Epithelial cell of proximal tubule (primary cell): Measurements from ENCODE around the gene EGLN1. TPM values are rescaled to one million over a fixed set of nuclear protein-coding genes. Genes with fewer than 3 reads are reported as not detected.
"Not testable (repeated sequence)": the region's sequence is repeated elsewhere in the genome, so short reads cannot be mapped to it uniquely, and the experiment has no call there.

Experiments
- DNase-seq: peaks from one replicate; pipeline ENCODE4 v3.0.0-alpha.2; 2011; ENCODE audit warnings: low read depth
- H3K4me3 ChIP-seq: 2 replicates; pipeline ENCODE4 v1.5.1; 2011; ENCODE audit warnings: low read depth, mild to moderate bottlenecking, low read length
- total RNA-seq: library from RNA; depleted of rRNA; stranded (reverse); fragments of >200 nt; gene quantifications from 2 replicates; pipeline ENCODE4 v1.2.3, GENCODE V29; 2015
- TF ChIP-seq, protein P1 (sequence below): conservative IDR thresholded peaks from 2 replicates; pipeline ENCODE4 v1.5.1; 2012; ENCODE audit warnings: low read depth, mild to moderate bottlenecking, low read length

EGLN1 gene
- total RNA-seq, result 34.5 and 38.6 TPM in 2 replicates

DNA sequence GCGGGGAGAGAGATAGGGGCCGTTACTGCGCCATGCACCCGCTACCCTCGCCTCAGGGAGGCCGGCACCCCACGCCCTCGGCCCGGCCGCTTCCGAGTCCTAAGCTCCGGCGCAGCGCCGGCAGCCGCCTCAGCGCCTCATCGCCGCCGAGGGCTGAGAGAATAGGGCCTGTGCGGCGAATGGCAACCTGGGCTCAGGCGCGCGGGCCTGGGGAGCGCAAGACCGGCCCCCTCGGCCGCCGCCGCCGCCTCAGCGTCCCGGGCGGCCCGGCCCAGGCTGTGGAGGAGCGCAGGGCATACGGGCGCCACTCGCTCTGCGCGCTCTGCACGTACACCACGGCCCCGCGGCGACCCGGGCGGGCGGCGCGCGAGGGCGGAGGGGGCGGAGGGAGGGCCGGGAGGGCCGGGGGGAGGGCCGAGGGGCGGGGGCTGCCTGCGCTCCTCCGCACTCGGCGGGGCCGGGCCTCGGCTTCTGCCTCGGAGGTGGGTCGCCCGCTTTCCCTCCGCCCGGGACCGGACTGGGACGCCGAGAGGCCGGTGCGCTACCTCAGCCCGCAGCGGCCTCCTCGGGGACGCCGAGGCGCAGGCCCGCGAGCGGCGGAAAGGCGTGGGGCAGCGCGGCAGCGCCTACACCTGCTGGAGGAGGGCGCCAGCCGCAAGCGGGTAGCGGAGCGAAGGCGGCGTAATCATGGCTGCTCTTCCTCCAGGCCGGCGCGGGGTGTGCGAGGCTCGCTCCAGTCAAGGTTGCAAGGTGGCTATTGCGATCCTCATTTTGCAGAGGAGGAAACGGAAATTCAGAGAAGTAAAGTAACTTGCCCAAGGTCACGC is at the start of gene EGLN1:
Gene EGLN1, minus strand, starts transcription at position 317 of the 827 bp plus-strand sequence. CDS start 399 bp downstream, outside the sequence.
- DNase-seq, result peak; percentile 70
- TF ChIP-seq, protein P1, sequence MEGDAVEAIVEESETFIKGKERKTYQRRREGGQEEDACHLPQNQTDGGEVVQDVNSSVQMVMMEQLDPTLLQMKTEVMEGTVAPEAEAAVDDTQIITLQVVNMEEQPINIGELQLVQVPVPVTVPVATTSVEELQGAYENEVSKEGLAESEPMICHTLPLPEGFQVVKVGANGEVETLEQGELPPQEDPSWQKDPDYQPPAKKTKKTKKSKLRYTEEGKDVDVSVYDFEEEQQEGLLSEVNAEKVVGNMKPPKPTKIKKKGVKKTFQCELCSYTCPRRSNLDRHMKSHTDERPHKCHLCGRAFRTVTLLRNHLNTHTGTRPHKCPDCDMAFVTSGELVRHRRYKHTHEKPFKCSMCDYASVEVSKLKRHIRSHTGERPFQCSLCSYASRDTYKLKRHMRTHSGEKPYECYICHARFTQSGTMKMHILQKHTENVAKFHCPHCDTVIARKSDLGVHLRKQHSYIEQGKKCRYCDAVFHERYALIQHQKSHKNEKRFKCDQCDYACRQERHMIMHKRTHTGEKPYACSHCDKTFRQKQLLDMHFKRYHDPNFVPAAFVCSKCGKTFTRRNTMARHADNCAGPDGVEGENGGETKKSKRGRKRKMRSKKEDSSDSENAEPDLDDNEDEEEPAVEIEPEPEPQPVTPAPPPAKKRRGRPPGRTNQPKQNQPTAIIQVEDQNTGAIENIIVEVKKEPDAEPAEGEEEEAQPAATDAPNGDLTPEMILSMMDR, result peak; percentile 46
- H3K4me3 ChIP-seq, result peak within 1 kb of the TSS; percentile 77

DNA sequence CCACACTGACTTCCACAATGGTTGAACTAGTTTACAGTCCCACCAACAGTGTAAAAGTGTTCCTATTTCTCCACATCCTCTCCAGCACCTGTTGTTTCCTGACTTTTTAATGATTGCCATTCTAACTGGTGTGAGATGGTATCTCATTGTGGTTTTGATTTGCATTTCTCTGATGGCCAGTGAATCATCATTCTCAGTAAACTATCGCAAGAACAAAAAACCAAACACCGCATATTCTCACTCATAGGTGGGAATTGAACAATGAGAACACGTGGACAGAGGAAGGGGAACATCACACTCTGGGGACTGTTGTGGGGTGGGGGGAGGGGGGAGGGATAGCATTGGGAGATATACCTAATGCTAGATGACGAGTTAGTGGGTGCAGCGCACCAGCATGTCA is 49.4 kb upstream of the EGLN1 start:
- not testable (repeated sequence) for DNase-seq, H3K4me3 ChIP-seq

DNA sequence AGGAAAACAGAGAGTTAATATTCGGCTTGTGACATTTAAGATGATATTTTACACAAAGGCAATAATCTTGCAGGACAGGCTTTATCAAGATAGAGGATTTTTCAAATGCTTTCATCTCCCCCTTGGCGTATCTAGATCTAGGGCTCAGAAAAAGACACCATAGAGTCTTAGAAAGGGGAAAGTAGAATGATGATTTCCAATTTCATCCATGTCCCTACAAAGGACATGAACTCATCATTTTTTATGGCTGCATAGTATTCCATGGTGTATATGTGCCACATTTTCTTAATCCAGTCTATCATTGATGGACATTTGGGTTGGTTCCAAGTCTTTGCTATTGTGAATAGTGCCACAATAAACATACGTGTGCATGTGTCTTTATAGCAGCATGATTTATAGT is 48.9 kb upstream of the EGLN1 start:
- not testable (repeated sequence) for H3K4me3 ChIP-seq, DNase-seq

DNA sequence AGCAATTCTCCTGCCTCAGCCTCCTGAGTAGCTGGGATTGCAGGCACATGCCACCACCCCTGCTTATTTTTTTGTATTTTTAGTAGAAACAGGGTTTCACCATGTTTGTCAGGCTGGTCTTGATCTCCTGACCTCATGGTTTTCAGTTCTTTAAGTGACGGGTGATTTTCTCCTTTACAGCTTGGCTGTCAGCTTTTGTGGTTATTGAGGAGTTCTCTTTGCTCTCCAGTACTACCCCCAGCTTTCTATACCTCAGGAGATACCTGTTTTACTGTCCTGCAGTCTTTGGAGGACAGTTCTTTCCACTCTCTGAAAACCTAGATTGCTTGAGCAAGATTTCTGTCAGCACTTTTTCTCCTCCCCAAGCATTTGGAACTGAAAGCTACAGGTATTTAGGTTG is 45.9 kb upstream of the EGLN1 start:
- TF ChIP-seq, protein P1, result no peak
- no peak for DNase-seq
- no peak overlapping the region for H3K4me3 ChIP-seq

DNA sequence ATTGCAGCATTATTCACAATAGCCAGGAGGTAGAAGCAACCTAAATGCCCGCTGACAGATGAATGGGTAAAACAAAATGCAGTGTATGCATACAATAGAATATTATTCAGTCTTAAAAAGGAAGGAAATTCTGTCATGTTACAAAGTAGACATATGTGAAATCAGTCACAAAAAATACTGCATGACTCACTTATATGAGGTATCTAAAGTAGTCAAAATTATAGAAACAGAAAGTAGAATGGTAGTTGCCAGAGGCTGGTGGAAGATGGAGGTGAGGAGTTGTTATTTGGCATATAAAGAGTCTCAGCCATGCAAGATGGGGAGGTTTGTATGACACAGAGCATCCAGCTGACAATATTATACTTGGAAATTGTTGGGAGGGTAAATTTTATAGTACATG is 43.0 kb upstream of the EGLN1 start:
- DNase-seq, result no peak
- no peak overlapping the region for H3K4me3 ChIP-seq
- TF ChIP-seq, protein P1, result no peak

DNA sequence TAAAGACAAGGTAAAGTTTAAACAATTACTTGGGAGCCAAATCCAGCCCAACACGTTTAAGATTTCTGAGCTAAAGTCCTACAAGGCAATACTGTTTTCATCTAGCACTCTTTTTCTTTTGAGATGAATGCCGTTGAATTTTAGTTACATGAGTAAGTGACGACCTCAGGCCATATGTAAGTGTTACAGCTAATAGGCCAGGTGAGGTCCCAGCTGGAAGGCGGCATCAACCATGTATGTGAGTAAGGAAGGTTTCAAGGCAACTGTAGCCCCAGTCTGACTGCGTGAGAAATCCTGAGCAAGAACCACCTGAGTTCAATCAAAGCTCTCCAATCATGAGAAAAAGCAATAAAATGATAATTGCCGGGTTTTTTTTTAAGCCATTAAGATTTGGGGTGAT is 41.5 kb upstream of the EGLN1 start:
- TF ChIP-seq, protein P1, result no peak
- no peak overlapping the region for H3K4me3 ChIP-seq
- no peak for DNase-seq

DNA sequence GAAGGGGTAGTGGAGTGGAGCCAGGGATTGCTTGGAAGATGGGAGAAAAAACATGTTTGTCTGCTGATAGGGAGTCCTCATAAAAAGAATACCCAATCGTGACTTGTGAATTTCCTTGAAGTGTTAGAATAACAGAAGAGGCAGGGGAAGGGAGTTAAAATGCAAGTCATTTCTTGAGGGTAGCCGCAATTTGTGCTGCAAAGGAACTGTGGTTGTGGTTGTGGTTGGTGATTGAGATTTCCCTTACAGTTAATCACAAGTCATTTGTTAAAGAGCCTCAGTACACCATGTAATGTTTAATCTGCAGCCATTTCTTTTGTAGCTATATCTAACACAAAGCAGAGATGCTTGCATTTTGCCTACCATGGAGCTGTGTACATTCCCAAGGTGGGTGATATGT is 38.5 kb upstream of the EGLN1 start:
- H3K4me3 ChIP-seq, result no peak overlapping the region
- TF ChIP-seq, protein P1, result no peak
- no peak for DNase-seq

DNA sequence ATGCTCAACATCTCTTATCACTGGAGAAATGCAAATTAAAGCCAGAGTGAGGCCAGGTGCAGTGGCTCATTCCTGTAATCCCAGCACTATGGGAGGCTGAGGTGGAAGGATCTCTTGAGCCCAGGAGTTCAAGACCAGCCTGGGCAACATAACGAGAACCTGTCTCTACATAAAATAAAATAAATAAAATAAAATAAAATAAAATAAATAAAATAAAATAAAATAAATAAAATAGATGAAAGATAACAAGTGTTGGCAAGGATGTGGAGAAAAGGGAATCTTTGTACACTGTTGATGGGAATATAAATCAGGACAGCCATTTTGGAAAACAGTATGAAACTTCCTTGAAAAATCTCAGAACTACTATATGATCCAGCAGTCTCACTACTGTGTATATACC is 37.4 kb upstream of the EGLN1 start:
- DNase-seq, result not testable (repeated sequence)

DNA sequence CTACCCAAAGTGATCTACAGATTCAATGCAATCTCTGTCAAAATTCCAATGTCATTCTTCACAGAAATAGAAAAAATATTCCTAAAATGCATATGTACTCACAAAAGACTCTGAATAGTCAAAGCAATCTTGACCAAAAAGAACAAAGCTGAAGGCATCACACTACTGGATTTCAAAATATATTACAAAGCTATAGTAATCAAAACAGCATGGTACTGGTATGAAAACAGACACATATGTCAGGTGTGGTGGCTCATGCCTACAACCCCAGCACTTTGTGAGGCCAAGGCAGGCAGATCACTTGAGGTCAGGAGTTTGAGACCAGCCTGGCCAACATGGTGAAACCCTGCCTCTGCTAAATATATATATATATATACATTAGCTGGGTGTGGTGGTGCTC is 35.9 kb upstream of the EGLN1 start:
- DNase-seq, H3K4me3 ChIP-seq: not testable (repeated sequence)

More for the DNA sequence above, 37.4 kb upstream of the EGLN1 start:
- H3K4me3 ChIP-seq, result not testable (repeated sequence)

DNA sequence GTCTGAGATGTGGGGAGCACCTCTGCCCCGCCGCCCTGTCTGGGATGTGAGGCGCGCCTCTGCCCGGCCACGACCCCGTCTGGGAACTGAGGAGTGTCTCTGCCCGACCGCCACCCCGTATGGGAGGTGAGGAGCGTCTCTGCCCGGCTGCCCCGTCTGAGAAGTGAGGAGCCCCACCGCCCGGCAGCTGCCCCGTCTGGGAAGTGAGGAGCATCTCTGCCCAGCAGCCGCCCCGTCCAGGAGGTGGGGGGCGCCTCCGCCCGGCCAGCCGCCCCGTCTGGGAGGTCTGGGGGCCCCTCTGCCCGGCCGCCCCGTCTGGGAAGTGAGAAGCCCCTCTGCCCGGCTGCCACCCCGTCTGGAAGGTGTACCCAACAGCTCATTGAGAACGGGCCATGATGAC is 32.0 kb upstream of the EGLN1 start:
- not testable (repeated sequence) for DNase-seq, H3K4me3 ChIP-seq
